HCT116 (cell line): ENCODE results near the gene HLA-DMA. TPM values are rescaled to one million over a fixed set of nuclear protein-coding genes. Genes with fewer than 3 reads are reported as not detected.

Experiments used
- ATAC-seq: fragments of 200-7000 bp; cut with Tn5 transposase; 2 replicates; pipeline ENCODE4 v1.9.1; 2020; ENCODE audit warnings: mild to moderate bottlenecking, moderate library complexity
- BruUV-seq: library from RNA; stranded (reverse); fragments of 400-500 nt; replicated peaks from 2 replicates; lab custom pipeline; 2021; lab: Mats Ljungman, UMichigan
- CTCF ChIA-PET: fragments of 300-600 bp; sonication (Branson Sonifier 250); formaldehyde crosslinking; loops from one replicate; lab custom pipeline; 2021; ENCODE audit warnings: antibody characterized with exemption; lab: Charles Lee
- POLR2A ChIA-PET: fragments of 300-600, 350-600 bp; sonication (Branson Sonifier 250); formaldehyde crosslinking; loops from one replicate; lab custom pipeline; 2021; ENCODE audit warnings: antibody characterized with exemption; lab: Charles Lee
- RAD21 ChIA-PET, 2 experiments: fragments of 300-600 bp; sonication (Branson Sonifier 250); formaldehyde crosslinking; loops; one replicate each; lab custom pipeline; 2023; ENCODE audit warnings: low total read pairs in 2 of 2; ENCODE audit not compliant: uncharacterized antibody in 2 of 2, unreplicated experiment in 2 of 2, low non-redundant PET in 1 of 2; lab: Charles Lee
- DNase-seq: peaks from one replicate; pipeline ENCODE4 v3.0.0-alpha.2; 2010; ENCODE audit warnings: low read depth, low spot score
- H2AFZ ChIP-seq: fragments of 200-600 bp; shearing (Covaris generic), sonication (generic); 2 replicates; pipeline ENCODE4 v1.6.1; 2017; ENCODE audit warnings: low read depth, mixed run types, mixed read lengths, antibody characterized with exemption, low read length; ENCODE audit not compliant: poor library complexity, severe bottlenecking
- H3K27ac ChIP-seq: 2 replicates; pipeline ENCODE4 v1.5.1; 2012; ENCODE audit warnings: low read depth, low read length
- H3K27me3 ChIP-seq: fragments of 200-600 bp; sonication (generic); 2 replicates; pipeline ENCODE4 v1.6.1; 2016; ENCODE audit warnings: mixed run types, low read length, mixed read lengths; ENCODE audit not compliant: insufficient read depth
- H3K36me3 ChIP-seq, 2 experiments: fragments of 200-500 bp in 1 of 2; fragments of 200-600 bp in 1 of 2; sonication (Bioruptor generic) in 1 of 2; sonication (generic) in 1 of 2; 2 replicates each; pipeline versions ENCODE4 v1.5.1 to v1.6.1; 2014 to 2016; ENCODE audit warnings: low read length in 2 of 2, inconsistent platforms in 1 of 2, mixed read lengths in 1 of 2, mixed run types in 1 of 2; ENCODE audit not compliant: insufficient read depth in 2 of 2, control insufficient read depth in 1 of 2
- H3K4me1 ChIP-seq, 2 experiments: fragments of 200-600 bp in 1 of 2; sonication (generic) in 1 of 2; 2 replicates each; pipeline versions ENCODE4 v1.5.1 to v1.6.1; 2012 to 2017; ENCODE audit warnings: low read length in 2 of 2, inconsistent platforms in 1 of 2, mild to moderate bottlenecking in 1 of 2, mixed read lengths in 1 of 2, mixed run types in 1 of 2, moderate library complexity in 1 of 2; ENCODE audit not compliant: insufficient read depth in 2 of 2, control insufficient read depth in 1 of 2
- H3K4me2 ChIP-seq: fragments of 200-600 bp; sonication (generic); 2 replicates; pipeline ENCODE4 v1.6.1; 2017; ENCODE audit warnings: mixed run types, low read length, mixed read lengths
- H3K4me3 ChIP-seq, 2 experiments: fragments of 200-600 bp in 1 of 2; sonication (generic) in 1 of 2; replicated peaks in 1 of 2; 2 replicates each; pipeline ENCODE4 v1.5.1; 2011 to 2016; ENCODE audit warnings: low read length in 2 of 2, control low read depth in 1 of 2, low read depth in 1 of 2, mild to moderate bottlenecking in 1 of 2, mixed read lengths in 1 of 2, mixed run types in 1 of 2
- H3K79me2 ChIP-seq: fragments of 200-600 bp; sonication (generic); 2 replicates; pipeline ENCODE4 v1.6.1; 2017; ENCODE audit warnings: mild to moderate bottlenecking, mixed run types, low read length, moderate library complexity, mixed read lengths; ENCODE audit not compliant: insufficient read depth
- H3K9ac ChIP-seq: fragments of 200-600 bp; sonication (generic); 2 replicates; pipeline ENCODE4 v1.6.1; 2016; ENCODE audit warnings: low read length, mixed read lengths
- H3K9me2 ChIP-seq: fragments of 200-600 bp; sonication (generic), shearing (Covaris generic); 2 replicates; pipeline ENCODE4 v1.6.1; 2017; ENCODE audit warnings: mixed run types, mild to moderate bottlenecking, moderate library complexity; ENCODE audit not compliant: insufficient read depth
- H3K9me3 ChIP-seq, 2 experiments: fragments of 200-500 bp in 1 of 2; fragments of 200-600 bp in 1 of 2; sonication (Bioruptor generic) in 1 of 2; sonication (generic) in 1 of 2; 2 replicates each; pipeline ENCODE4 v1.6.1; 2014 to 2017; ENCODE audit warnings: low read length in 2 of 2, mixed read lengths in 2 of 2, inconsistent platforms in 1 of 2, low read depth in 1 of 2, mild to moderate bottlenecking in 1 of 2, mixed run types in 1 of 2, moderate library complexity in 1 of 2; ENCODE audit not compliant: control insufficient read depth in 1 of 2, insufficient read depth in 1 of 2
- H4K20me1 ChIP-seq: fragments of 200-600 bp; sonication (generic), shearing (Covaris generic); 2 replicates; pipeline ENCODE4 v1.6.1; 2017; ENCODE audit warnings: mixed run types, mild to moderate bottlenecking, moderate library complexity; ENCODE audit not compliant: insufficient read depth
- CBX3 ChIP-seq: IDR thresholded peaks from 2 replicates; pipeline ENCODE4 v1.6.1; 2012; ENCODE audit warnings: low read depth
- CEBPB ChIP-seq: IDR thresholded peaks from 2 replicates; pipeline ENCODE4 v1.6.1; 2012; ENCODE audit warnings: low read depth
- CTCF ChIP-seq, 3 experiments: fragments of 200-600 bp in 1 of 3; sonication (generic) in 1 of 3; IDR thresholded peaks in 2 of 3; conservative IDR thresholded peaks in 1 of 3; 2 replicates each; pipeline ENCODE4 v1.5.1; 2012 to 2017; ENCODE audit warnings: low read depth in 2 of 3, low read length in 2 of 3, antibody characterized with exemption in 1 of 3, borderline replicate concordance in 1 of 3, control low read depth in 1 of 3, mild to moderate bottlenecking in 1 of 3, mixed read lengths in 1 of 3, mixed run types in 1 of 3, moderate library complexity in 1 of 3; ENCODE audit not compliant: insufficient read depth in 1 of 3
- EGR1 ChIP-seq: IDR thresholded peaks from 2 replicates; pipeline ENCODE4 v1.6.1; 2012; ENCODE audit warnings: low read depth
- EZH2 ChIP-seq: fragments of 200-600 bp; sonication (generic); IDR thresholded peaks from 2 replicates; pipeline ENCODE4 v1.6.1; 2017; ENCODE audit warnings: antibody characterized with exemption, mixed run types
- EZH2phosphoT487 ChIP-seq: fragments of 200-600 bp; IDR thresholded peaks from 2 replicates; pipeline ENCODE4 v1.6.1; 2018; ENCODE audit warnings: antibody characterized with exemption, borderline replicate concordance
- FOSL1 ChIP-seq: IDR thresholded peaks from 2 replicates; pipeline ENCODE4 v1.6.1; 2012; ENCODE audit warnings: low read depth
- JUND ChIP-seq: IDR thresholded peaks from 2 replicates; pipeline ENCODE4 v1.6.1; 2012
- POLR2A ChIP-seq: IDR thresholded peaks from 2 replicates; pipeline ENCODE4 v1.7.0; 2011; ENCODE audit warnings: borderline replicate concordance; ENCODE audit not compliant: insufficient read depth, insufficient read length; ENCODE audit errors: extremely low read depth
- POLR2AphosphoS5 ChIP-seq: IDR thresholded peaks from 2 replicates; pipeline ENCODE4 v1.6.1; 2011; ENCODE audit warnings: mild to moderate bottlenecking, low read depth, low read length, moderate library complexity
- RAD21 ChIP-seq: IDR thresholded peaks from 2 replicates; pipeline ENCODE4 v1.6.1; 2012; ENCODE audit warnings: low read depth, mild to moderate bottlenecking
- SP1 ChIP-seq: IDR thresholded peaks from 2 replicates; pipeline ENCODE4 v1.6.1; 2012; ENCODE audit warnings: low read depth
- intact Hi-C: fragments of 100-400 bp; cut with micrococcal nuclease; formaldehyde crosslinking; loops from 2 replicates; pipeline ENCODE4 v1.10.0; 2022
- total RNA-seq: library from RNA; stranded (reverse); gene quantifications from one replicate; pipeline ENCODE4 v1.2.1, GENCODE V29; 2021; ENCODE audit not compliant: unreplicated experiment
- TF ChIP-seq, protein P1 (sequence below): IDR thresholded peaks from 2 replicates; pipeline ENCODE4 v1.6.1; 2012

HLA-DMA gene
- total RNA-seq, 1 experiment from 2014 or later, result 12.1 TPM

- no TSS peak for BruUV-seq
- RAD21 ChIA-PET, result no interaction called here
Measured at GRCh38 chr6:33001685-33002084, 48.8 kb upstream of the HLA-DMA start.

GRCh38 chr6:33000055-33000454 is 47.2 kb upstream of the HLA-DMA start:
- CTCF ChIA-PET, result interaction anchor here (0.9 to 2.5 kb wide), 4 partner anchors 12 to 126 kb away, joined by 3 to 8 read pairs (median 5); no protein-coding TSS in a partner anchor

More at GRCh38 chr6:33001685-33002084, 48.8 kb upstream of the HLA-DMA start:
- no peaks in the 10 kb centered on the region for H4K20me1 ChIP-seq
- H3K9me3 ChIP-seq, result no peaks in the 10 kb centered on the region
- H3K79me2 ChIP-seq, result no peaks in the 10 kb centered on the region
- H3K9ac ChIP-seq, result no peak overlapping the region
- H3K9me2 ChIP-seq, result no peaks in the 10 kb centered on the region
- no peak overlapping the region for H3K4me2 ChIP-seq
- H3K27me3 ChIP-seq, result no peaks in the 10 kb centered on the region
- CTCF ChIA-PET, result interaction anchor here (1.4 to 2.5 kb wide), 2 partner anchors 18 to 124 kb away, joined by 3 to 8 read pairs; no protein-coding TSS in a partner anchor
- H3K27ac ChIP-seq, result no peak overlapping the region
- no peak overlapping the region for H2AFZ ChIP-seq
- DNase-seq (no peak), ATAC-seq (no peak)
- TF ChIP-seq FOSL1 (no peak), POLR2AphosphoS5 (no peak), EZH2phosphoT487 (no peak), EGR1 (no peak), EZH2 (no peak), CEBPB (no peak), JUND (no peak), SP1 (no peak), POLR2A (no peak)
- TF ChIP-seq, protein P1, sequence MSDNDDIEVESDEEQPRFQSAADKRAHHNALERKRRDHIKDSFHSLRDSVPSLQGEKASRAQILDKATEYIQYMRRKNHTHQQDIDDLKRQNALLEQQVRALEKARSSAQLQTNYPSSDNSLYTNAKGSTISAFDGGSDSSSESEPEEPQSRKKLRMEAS, result no peak
- no peak overlapping the region for H3K4me3 ChIP-seq
- POLR2A ChIA-PET, result no interaction called here
- 0 out of 4 replicates have a peak, but pooled peaks cover 0 to 5% of the 10 kb centered on the region in 2 experiments for H3K4me1 ChIP-seq
- H3K36me3 ChIP-seq, result no peaks in the 10 kb centered on the region
- intact Hi-C loops, result no loop called here

More at GRCh38 chr6:33000055-33000454, 47.2 kb upstream of the HLA-DMA start:
- Histone ChIP-seq H3K79me2 (no peaks in the 10 kb centered on the region), H3K27ac (no peak overlapping the region), H3K4me1 (0 out of 4 replicates have a peak, but pooled peaks cover 0 to 5% of the 10 kb centered on the region in 2 experiments), H3K4me2 (peak overlapping the region; percentile 16; the same call in 1 of the 2 replicates), H3K36me3 (no peaks in the 10 kb centered on the region), H3K9me3 (no peaks in the 10 kb centered on the region), H3K27me3 (no peaks in the 10 kb centered on the region), H4K20me1 (no peaks in the 10 kb centered on the region), H3K4me3 (no peak overlapping the region), H3K9me2 (no peaks in the 10 kb centered on the region), H3K9ac (no peak overlapping the region), H2AFZ (peak overlapping the region; percentile 84)
- ChIA-PET POLR2A (interaction anchor here (0.9 kb wide), 1 partner anchor 248 kb away, joined by 3 read pairs; no protein-coding TSS in a partner anchor), RAD21 (interaction anchor here (0.7 to 1.0 kb wide), 2 partner anchors 49 to 345 kb away, joined by 3 to 4 read pairs; no protein-coding TSS in a partner anchor)
- no TSS peak for BruUV-seq
- DNase-seq, result peak; percentile 66
- peak; percentile 96 for ATAC-seq
- intact Hi-C loops, result loop anchor here (1.0 kb wide), 1 partner anchor 249 kb away; no protein-coding TSS in a partner anchor
- peak; percentile 86 for TF ChIP-seq RAD21
- no peak for TF ChIP-seq SP1
- peak; percentile 53 to 70 (median 63); a peak in 5 of 6 replicates for TF ChIP-seq CTCF (IDR thresholded peaks at IDR 0.05 in 2 of 3, conservative IDR thresholded peaks at IDR 0.05 in 1 of 3; ENCODE audit: borderline replicate concordance in 1 of 3, insufficient read depth in 1 of 3, low read depth in 2 of 3, low read length in 2 of 3)
- 0 out of 2 replicates have a peak, but pooled peaks have one; percentile 25 for TF ChIP-seq CBX3
- no peak for TF ChIP-seq JUND
